SK-N-SH treated with all-trans-retinoic acid at 6 μM for 48 hours (cell line): Measurements from ENCODE around the gene EPHB6.

Source experiments
- ARNTL ChIP-seq: fragments of 450-650 bp; formaldehyde crosslinking; IDR thresholded peaks from 2 replicates; pipeline ENCODE4 v1.5.0; 2020; ENCODE audit warnings: low read depth, mild to moderate bottlenecking, moderate library complexity, borderline replicate concordance
- ESRRG ChIP-seq: fragments of 250-450 bp; sonication (Bioruptor Pico); IDR thresholded peaks from 2 replicates; pipeline ENCODE4 v1.6.1; 2021; ENCODE audit warnings: mild to moderate bottlenecking
- ISL1 ChIP-seq: fragments of 250-450 bp; sonication (Bioruptor Pico); IDR thresholded peaks from 2 replicates; pipeline ENCODE4 v2.1.2; 2022; ENCODE audit warnings: mild to moderate bottlenecking, moderate library complexity
- PPARA ChIP-seq: fragments of 250-450 bp; sonication (Bioruptor Pico); IDR thresholded peaks from 2 replicates; pipeline ENCODE4 v1.5.0; 2020; ENCODE audit warnings: mild to moderate bottlenecking, borderline replicate concordance
- RARB ChIP-seq: fragments of 250-450 bp; sonication (Bioruptor Pico); IDR thresholded peaks from 2 replicates; pipeline ENCODE4 v1.8.0; 2021; ENCODE audit warnings: mild to moderate bottlenecking, moderate library complexity
- SNAI2 ChIP-seq: fragments of 250-450 bp; sonication (Bioruptor Pico); IDR thresholded peaks from 2 replicates; pipeline ENCODE4 v1.5.0; 2020; ENCODE audit warnings: mild to moderate bottlenecking, moderate library complexity
- TCF4 ChIP-seq: fragments of 250-450 bp; sonication (Bioruptor Pico); IDR thresholded peaks from 2 replicates; pipeline ENCODE4 v1.8.0; 2021; ENCODE audit warnings: mild to moderate bottlenecking, moderate library complexity, borderline replicate concordance
- TSHZ2 ChIP-seq: fragments of 250-450 bp; sonication (Bioruptor Pico); IDR thresholded peaks from 2 replicates; pipeline ENCODE4 v1.5.0; 2020; ENCODE audit warnings: mild to moderate bottlenecking, moderate library complexity
- ZC3H10 ChIP-seq: fragments of 250-450 bp; sonication (Bioruptor Pico); IDR thresholded peaks from 2 replicates; pipeline ENCODE4 v1.5.1; 2021; ENCODE audit warnings: mild to moderate bottlenecking, moderate library complexity
- ZNF565 ChIP-seq: fragments of 450-650 bp; formaldehyde crosslinking; conservative IDR thresholded peaks from 2 replicates; pipeline ENCODE4 v1.5.0; 2020; ENCODE audit warnings: low read depth, mild to moderate bottlenecking, moderate library complexity
- TF ChIP-seq, protein P1 (sequence below): fragments of 250-450 bp; sonication (Bioruptor Pico); IDR thresholded peaks from 2 replicates; pipeline ENCODE4 v1.8.0; 2020; ENCODE audit warnings: mild to moderate bottlenecking, moderate library complexity, borderline replicate concordance
- TF ChIP-seq, protein P2 (sequence below): fragments of 250-450 bp; sonication (Bioruptor Pico); IDR thresholded peaks from 2 replicates; pipeline ENCODE4 v1.5.1; 2020; ENCODE audit warnings: low read depth, mild to moderate bottlenecking, moderate library complexity
- TF ChIP-seq, protein P3 (sequence below): fragments of 250-450 bp; sonication (Bioruptor Pico); IDR thresholded peaks from 2 replicates; pipeline ENCODE4 v1.5.1; 2021; ENCODE audit warnings: mild to moderate bottlenecking, moderate library complexity

- TF ChIP-seq RARB (CRISPR knock-in tag) (no peak), ARNTL (CRISPR knock-in tag) (no peak), ZC3H10 (no peak), ESRRG (CRISPR knock-in tag) (no peak), TCF4 (CRISPR knock-in tag) (no peak), SNAI2 (CRISPR knock-in tag) (no peak), PPARA (CRISPR knock-in tag) (no peak), ISL1 (CRISPR knock-in tag) (no peak), TSHZ2 (CRISPR knock-in tag) (no peak), ZNF565 (no peak)
- TF ChIP-seq, protein P1, sequence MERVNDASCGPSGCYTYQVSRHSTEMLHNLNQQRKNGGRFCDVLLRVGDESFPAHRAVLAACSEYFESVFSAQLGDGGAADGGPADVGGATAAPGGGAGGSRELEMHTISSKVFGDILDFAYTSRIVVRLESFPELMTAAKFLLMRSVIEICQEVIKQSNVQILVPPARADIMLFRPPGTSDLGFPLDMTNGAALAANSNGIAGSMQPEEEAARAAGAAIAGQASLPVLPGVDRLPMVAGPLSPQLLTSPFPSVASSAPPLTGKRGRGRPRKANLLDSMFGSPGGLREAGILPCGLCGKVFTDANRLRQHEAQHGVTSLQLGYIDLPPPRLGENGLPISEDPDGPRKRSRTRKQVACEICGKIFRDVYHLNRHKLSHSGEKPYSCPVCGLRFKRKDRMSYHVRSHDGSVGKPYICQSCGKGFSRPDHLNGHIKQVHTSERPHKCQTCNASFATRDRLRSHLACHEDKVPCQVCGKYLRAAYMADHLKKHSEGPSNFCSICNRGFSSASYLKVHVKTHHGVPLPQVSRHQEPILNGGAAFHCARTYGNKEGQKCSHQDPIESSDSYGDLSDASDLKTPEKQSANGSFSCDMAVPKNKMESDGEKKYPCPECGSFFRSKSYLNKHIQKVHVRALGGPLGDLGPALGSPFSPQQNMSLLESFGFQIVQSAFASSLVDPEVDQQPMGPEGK (CRISPR knock-in tag), result no peak
- TF ChIP-seq, protein P2, sequence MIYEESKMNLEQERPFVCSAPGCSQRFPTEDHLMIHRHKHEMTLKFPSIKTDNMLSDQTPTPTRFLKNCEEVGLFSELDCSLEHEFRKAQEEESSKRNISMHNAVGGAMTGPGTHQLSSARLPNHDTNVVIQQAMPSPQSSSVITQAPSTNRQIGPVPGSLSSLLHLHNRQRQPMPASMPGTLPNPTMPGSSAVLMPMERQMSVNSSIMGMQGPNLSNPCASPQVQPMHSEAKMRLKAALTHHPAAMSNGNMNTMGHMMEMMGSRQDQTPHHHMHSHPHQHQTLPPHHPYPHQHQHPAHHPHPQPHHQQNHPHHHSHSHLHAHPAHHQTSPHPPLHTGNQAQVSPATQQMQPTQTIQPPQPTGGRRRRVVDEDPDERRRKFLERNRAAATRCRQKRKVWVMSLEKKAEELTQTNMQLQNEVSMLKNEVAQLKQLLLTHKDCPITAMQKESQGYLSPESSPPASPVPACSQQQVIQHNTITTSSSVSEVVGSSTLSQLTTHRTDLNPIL (CRISPR knock-in tag), result no peak
- TF ChIP-seq, protein P3, sequence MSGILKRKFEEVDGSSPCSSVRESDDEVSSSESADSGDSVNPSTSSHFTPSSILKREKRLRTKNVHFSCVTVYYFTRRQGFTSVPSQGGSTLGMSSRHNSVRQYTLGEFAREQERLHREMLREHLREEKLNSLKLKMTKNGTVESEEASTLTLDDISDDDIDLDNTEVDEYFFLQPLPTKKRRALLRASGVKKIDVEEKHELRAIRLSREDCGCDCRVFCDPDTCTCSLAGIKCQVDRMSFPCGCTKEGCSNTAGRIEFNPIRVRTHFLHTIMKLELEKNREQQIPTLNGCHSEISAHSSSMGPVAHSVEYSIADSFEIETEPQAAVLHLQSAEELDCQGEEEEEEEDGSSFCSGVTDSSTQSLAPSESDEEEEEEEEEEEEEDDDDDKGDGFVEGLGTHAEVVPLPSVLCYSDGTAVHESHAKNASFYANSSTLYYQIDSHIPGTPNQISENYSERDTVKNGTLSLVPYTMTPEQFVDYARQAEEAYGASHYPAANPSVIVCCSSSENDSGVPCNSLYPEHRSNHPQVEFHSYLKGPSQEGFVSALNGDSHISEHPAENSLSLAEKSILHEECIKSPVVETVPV (CRISPR knock-in tag), result no peak
These were observed 9.2 kb downstream of the EPHB6 start for GRCh38 chr7:142863891-142864685.
